PFSK-1 (cell line): Measurements from ENCODE around the gene CDHR5.

ENCODE experiments used
- POLR2AphosphoS5 ChIP-seq: IDR thresholded peaks from 2 replicates; pipeline ENCODE4 v1.6.1; 2012; ENCODE audit warnings: low read depth, mild to moderate bottlenecking, control low read depth, low read length, moderate library complexity
- SIN3A ChIP-seq: IDR thresholded peaks from 2 replicates; pipeline ENCODE4 v1.6.1; 2012; ENCODE audit warnings: mild to moderate bottlenecking, low read length, moderate library complexity, borderline replicate concordance; ENCODE audit not compliant: insufficient read depth
- TAF1 ChIP-seq: IDR thresholded peaks from 2 replicates; pipeline ENCODE4 v1.6.1; 2012; ENCODE audit warnings: low read length, control low read depth, borderline replicate concordance; ENCODE audit not compliant: insufficient read depth
- TF ChIP-seq, protein P1 (sequence below), 2 experiments: IDR thresholded peaks; 2 replicates each; pipeline versions ENCODE4 v1.6.1 to v1.8.0; 2011 to 2012; ENCODE audit warnings: low read depth in 2 of 2, low read length in 2 of 2, control low read depth in 1 of 2, inconsistent platforms in 1 of 2, mild to moderate bottlenecking in 1 of 2, moderate library complexity in 1 of 2; ENCODE audit not compliant: insufficient read depth in 1 of 2

DNA sequence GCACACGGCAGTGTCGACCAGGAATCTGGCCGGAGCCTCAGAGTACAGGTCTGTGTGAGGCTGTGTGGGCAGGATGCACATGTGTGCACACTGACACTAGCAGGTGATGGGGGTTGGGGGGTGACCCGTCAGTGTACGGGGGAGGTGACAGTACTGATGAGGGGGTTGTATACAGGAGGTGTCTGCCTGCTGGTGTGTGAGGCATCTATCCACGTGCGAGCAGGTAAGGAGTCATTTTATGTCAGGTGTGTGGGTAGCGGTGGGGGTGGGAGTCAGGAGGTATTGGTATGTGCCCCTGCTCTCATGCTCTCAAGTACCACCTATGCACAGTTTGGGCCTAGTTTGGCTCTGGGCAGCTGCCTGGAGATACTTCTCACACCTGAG lies 53.0 kb downstream of the CDHR5 start:
- TF ChIP-seq POLR2AphosphoS5 (no peak), TAF1 (no peak), SIN3A (no peak)
- TF ChIP-seq, protein P1, sequence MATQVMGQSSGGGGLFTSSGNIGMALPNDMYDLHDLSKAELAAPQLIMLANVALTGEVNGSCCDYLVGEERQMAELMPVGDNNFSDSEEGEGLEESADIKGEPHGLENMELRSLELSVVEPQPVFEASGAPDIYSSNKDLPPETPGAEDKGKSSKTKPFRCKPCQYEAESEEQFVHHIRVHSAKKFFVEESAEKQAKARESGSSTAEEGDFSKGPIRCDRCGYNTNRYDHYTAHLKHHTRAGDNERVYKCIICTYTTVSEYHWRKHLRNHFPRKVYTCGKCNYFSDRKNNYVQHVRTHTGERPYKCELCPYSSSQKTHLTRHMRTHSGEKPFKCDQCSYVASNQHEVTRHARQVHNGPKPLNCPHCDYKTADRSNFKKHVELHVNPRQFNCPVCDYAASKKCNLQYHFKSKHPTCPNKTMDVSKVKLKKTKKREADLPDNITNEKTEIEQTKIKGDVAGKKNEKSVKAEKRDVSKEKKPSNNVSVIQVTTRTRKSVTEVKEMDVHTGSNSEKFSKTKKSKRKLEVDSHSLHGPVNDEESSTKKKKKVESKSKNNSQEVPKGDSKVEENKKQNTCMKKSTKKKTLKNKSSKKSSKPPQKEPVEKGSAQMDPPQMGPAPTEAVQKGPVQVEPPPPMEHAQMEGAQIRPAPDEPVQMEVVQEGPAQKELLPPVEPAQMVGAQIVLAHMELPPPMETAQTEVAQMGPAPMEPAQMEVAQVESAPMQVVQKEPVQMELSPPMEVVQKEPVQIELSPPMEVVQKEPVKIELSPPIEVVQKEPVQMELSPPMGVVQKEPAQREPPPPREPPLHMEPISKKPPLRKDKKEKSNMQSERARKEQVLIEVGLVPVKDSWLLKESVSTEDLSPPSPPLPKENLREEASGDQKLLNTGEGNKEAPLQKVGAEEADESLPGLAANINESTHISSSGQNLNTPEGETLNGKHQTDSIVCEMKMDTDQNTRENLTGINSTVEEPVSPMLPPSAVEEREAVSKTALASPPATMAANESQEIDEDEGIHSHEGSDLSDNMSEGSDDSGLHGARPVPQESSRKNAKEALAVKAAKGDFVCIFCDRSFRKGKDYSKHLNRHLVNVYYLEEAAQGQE (IDR thresholded peaks at IDR 0.05; ENCODE audit: insufficient read depth in 1 of 2, low read depth in 2 of 2, low read length in 2 of 2) = no peak
